ENCODE data around the gene UVSSA.

DNA sequence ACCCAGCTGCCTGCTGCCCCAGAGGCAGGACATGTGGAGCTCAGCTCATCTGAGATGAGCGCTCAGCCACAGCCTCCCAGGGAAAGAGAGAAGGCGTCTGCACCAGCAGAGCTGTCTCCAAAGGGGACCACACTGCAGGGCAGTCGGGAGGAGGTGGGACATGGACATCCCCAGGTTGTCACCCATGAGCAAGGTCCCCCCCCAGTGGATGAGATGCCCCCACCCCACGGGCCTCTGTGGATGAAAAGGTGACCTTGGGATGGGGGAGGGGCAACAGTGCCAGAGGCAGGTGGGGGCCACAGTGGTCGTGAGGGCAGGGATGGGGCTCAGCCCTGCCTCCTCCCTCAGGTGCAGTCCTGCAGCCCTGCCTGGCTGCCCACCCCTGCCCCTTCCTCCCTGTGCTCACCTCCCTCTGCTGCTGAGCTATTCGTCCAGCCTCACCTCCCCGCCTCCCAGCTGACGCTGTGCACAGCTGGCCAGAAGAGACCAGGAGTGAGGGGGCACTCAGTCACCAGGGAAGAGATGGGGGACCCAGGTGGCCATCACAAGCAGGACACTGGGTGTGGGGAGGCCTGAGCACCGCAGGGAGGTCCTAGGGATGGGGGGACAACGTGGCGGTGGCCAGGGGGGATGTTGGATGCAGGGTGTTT is 49.9 kb downstream of the UVSSA start:
- TF ChIP-seq CTCF (IDR thresholded peaks at IDR 0.05; ENCODE audit: low read length): no peak
- TF ChIP-seq EZH2 (optimal IDR thresholded peaks at IDR 0.05; ENCODE audit: low read depth, low read length): no peak
- TF ChIP-seq EZH2phosphoT487 (IDR thresholded peaks at IDR 0.05; ENCODE audit: low read length): no peak

Data from MM.1S (cell line).